ENCODE measurements around the gene P3H1.
A peak's percentile ranks its signal among the peaks of the same experiment; 100 is the strongest.
"Not testable (repeated sequence)": the region's sequence is repeated elsewhere in the genome, so short reads cannot be mapped to it uniquely, and the experiment has no call there.

The P3H1 gene

GRCh38 chr1:42766741-42767509 is at the start of gene P3H1, which contains the start of gene C1orf50:
Gene P3H1 (minus strand): TSS chr1:42767028. CDS start chr1:42766971, 57 bp downstream.
Gene C1orf50 (plus strand): TSS chr1:42767249. CDS start chr1:42767312, 63 bp downstream.
- peak within 1 kb of the TSS; percentile 92 for H3K27ac ChIP-seq
- TF ChIP-seq ZFX (IDR thresholded peaks at IDR 0.05): peak; percentile 38; the same call in 1 of the 2 replicates
- TF ChIP-seq CTCF (conservative IDR thresholded peaks at IDR 0.05): no peak

- H3K27ac ChIP-seq: peak overlapping the region; percentile 79
These were observed 49.2 kb upstream of the P3H1 start for GRCh38 chr1:42815941-42816584.

GRCh38 chr1:42814815-42815214 is 48.0 kb upstream of the P3H1 start:
- not testable (repeated sequence) for H3K27ac ChIP-seq

More at GRCh38 chr1:42815941-42816584, 49.2 kb upstream of the P3H1 start:
- TF ChIP-seq CTCF (conservative IDR thresholded peaks at IDR 0.05): no peak
- no peak for TF ChIP-seq ZFX (IDR thresholded peaks at IDR 0.05)

GRCh38 chr1:42807056-42807668 is 40.3 kb upstream of the P3H1 start:
- TF ChIP-seq ZFX (IDR thresholded peaks at IDR 0.05): no peak
- no peak for TF ChIP-seq CTCF (conservative IDR thresholded peaks at IDR 0.05)
- H3K27ac ChIP-seq: no peak overlapping the region

GRCh38 chr1:42806593-42806992 is 39.8 kb upstream of the P3H1 start:
- TF ChIP-seq ZFX (IDR thresholded peaks at IDR 0.05) (no peak), CTCF (conservative IDR thresholded peaks at IDR 0.05) (no peak)
- H3K27ac ChIP-seq: no peak overlapping the region

GRCh38 chr1:42806171-42806570 is 39.3 kb upstream of the P3H1 start:
- TF ChIP-seq CTCF (conservative IDR thresholded peaks at IDR 0.05) (no peak), ZFX (IDR thresholded peaks at IDR 0.05) (no peak)

GRCh38 chr1:42801832-42802473 is 35.1 kb upstream of the P3H1 start:
- TF ChIP-seq ZFX (IDR thresholded peaks at IDR 0.05): no peak
- no peak for TF ChIP-seq CTCF (conservative IDR thresholded peaks at IDR 0.05)
- no peak overlapping the region for H3K27ac ChIP-seq

More at GRCh38 chr1:42806171-42806570, 39.3 kb upstream of the P3H1 start:
- H3K27ac ChIP-seq: no peak overlapping the region
